Measurements from ENCODE around the gene PIKFYVE.
A peak's percentile ranks its signal among the peaks of the same experiment; 100 is the strongest.
"Not testable (repeated sequence)": the region's sequence is repeated elsewhere in the genome, so short reads cannot be mapped to it uniquely, and the experiment has no call there.

Gene PIKFYVE

GRCh38 chr2:208254118-208254870 lies 11.8 kb upstream of the PIKFYVE start:
- peak; percentile 89 for DNase-seq (ENCODE audit: low spot score)

GRCh38 chr2:208254871-208255556 lies 11.0 kb upstream of the PIKFYVE start, which contains the start of gene IDH1:
Gene IDH1 (minus strand): TSS chr2:208255071. CDS start chr2:208251551, 3,520 bp downstream.
- peak; percentile 98 for DNase-seq (ENCODE audit: low spot score)

- DNase-seq (ENCODE audit: low spot score): no peak
Measured at GRCh38 chr2:208255557-208256106, 10.4 kb upstream of the PIKFYVE start.

GRCh38 chr2:208256192-208256782 lies 9.8 kb upstream of the PIKFYVE start:
- DNase-seq (ENCODE audit: low spot score): no peak

- not testable (repeated sequence) for DNase-seq (ENCODE audit: low spot score)
Measured at GRCh38 chr2:208256849-208257813, 8.9 kb upstream of the PIKFYVE start.

DNA sequence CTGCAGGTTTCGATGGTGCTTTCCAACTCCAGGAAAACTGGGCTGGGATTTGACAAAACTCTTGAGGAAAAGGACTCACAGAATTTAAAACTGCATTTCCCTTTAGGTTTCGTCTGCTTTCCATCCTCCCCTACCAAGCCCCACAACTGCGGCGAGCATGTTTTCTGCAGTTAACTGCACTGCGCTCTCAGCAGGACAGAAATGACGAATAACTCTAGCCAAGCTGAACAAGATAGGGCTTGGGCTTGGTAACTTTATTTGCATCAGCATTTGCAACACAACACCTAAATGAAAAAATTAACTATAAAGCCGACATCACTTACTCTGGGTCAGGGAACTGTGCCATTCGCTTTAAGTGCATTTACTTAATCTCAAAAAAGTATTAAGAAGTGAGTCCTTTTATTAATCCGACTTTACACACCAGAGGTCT lies 669 bp upstream of the PIKFYVE start:
- DNase-seq (ENCODE audit: low spot score): peak; percentile 24

- no peak for DNase-seq (ENCODE audit: low spot score)
Measured at GRCh38 chr2:208266553-208266893, 468 bp downstream of the PIKFYVE start.

DNA sequence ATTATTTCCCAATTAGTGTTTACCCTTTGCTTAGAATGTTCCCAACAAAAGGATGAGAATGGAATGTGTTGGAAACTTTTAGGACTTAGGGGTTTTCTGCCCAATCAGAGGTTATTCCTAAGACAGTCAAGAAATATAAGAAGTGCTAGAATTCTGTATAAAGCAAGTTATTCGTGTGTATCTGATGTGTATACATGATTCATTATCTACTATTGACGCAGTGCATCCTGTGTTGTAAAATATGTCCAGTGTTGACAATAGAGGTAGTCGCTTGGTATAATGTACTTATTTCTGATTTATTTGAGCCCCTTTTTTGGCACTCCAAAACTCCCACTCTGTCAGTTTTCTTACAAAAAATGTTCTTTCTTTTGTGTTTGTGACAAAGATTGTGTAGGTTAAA lies 881 bp downstream of the PIKFYVE start:
- DNase-seq (ENCODE audit: low spot score): no peak

GRCh38 chr2:208267526-208267925 lies 1.5 kb downstream of the PIKFYVE start:
- not testable (repeated sequence) for DNase-seq (ENCODE audit: low spot score)

- no peak for DNase-seq (ENCODE audit: low spot score)
Measured at GRCh38 chr2:208268156-208268952, 2.3 kb downstream of the PIKFYVE start.

GRCh38 chr2:208269091-208269490 lies 3.0 kb downstream of the PIKFYVE start:
- no peak for DNase-seq (ENCODE audit: low spot score)

DNA sequence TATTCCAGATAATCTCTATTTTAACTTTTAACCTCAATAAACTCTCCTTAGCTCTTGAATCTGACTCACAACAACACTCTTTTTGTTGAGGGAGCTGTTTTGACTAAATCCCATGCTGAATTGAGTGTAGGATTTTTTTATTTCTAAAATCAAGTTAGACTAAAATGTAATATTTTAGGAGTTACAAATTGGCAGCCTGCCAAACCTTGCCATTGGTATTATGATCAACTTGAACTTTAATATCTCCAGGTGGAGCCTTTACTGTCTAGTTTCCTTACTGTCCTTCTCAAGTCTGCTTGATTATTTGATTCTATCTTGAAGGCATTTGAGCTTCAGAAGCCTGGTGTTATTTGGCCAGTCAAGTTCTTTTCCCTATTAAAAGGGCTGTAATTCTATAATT lies 8.7 kb downstream of the PIKFYVE start:
- DNase-seq (ENCODE audit: low spot score): no peak

DNA sequence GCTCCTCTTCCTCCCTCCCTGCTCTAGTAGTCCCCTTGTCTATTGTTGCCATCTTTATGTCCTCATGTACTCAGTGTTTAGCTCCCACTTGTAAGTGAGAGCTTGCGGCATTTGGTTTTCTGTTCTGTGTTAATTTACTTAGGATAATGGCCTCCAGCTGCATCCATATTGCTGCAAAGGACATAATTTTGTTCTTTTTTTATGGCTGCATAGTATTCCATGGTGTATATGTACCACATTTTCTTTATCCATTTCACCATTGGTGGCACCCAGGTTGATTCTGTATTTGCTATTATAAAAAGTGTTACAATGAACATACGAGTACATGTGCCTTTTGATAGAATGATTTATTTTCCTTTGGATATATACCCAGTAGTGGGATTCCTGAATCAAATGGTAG lies 12.5 kb downstream of the PIKFYVE start:
- DNase-seq (ENCODE audit: low spot score): no peak

DNA sequence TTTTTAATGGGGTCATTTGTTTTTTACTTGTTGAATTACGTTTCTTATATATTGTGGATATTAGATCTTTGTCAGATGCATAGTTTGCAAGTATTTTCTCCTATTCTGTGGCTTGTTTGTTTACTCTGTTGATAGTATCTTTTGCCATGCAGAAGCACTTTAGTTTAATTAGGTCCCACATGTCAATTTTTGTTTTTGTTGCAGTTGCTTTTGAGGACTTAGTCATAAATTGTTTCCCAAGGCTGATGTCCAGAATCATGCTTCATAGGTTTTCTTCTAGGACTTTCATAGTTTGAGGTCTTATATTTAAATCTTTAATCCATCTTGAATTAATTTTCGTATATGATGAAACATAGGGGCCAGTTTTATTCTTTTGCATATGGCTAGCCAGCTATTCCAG lies 13.2 kb downstream of the PIKFYVE start:
- no peak for DNase-seq (ENCODE audit: low spot score)

DNA sequence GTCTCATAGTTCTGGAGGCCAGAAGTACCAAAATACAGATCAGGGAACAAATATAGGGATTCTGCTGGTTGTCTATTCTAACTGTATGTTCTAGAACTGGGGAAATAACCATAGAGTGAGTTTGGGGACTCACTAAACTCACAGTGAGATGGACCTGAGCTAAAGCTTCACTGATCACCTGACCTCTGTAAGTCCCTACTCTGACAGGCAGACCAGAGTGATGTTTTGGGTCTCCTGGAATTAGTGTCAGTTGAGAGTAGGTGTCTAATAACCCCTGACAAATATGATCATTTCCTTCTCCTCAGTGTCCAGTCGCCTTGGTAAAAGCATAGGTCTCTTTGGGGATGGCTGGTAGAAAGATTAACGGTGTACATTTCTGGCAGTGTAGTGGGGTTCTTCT lies 14.2 kb downstream of the PIKFYVE start:
- DNase-seq (ENCODE audit: low spot score): no peak

GRCh38 chr2:208280933-208281332 lies 14.9 kb downstream of the PIKFYVE start:
- peak; percentile 24 for DNase-seq (ENCODE audit: low spot score)

- DNase-seq (ENCODE audit: low spot score): no peak
Measured at GRCh38 chr2:208285853-208286252, 19.8 kb downstream of the PIKFYVE start.

DNA sequence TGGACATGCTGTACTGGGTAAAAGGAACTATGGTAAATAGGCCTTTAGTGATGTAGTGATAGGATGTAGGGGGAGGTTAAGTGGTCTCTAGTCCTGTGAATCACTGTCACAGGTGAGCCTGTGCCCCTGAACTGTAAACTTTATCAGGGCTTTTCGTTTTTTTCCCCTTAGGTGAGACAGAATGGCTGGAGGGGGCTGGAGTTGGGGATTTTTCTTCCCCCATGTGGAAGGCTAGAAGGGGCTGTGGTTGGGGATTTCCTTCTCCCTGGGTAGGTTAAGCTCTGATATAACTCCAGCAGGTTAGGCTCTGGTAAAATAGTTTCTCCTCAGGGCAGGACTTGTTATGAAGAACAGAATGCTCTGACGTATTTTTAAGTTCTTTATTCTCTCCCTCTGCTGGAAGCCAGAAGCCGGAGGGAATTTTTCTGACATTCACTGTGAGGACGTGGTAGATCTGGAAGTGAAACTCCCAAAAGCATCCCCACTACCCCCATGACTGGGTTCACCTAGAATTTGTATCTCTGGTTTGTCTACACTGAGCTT lies 28.5 kb downstream of the PIKFYVE start:
- DNase-seq (ENCODE audit: low spot score): no peak

- no peak for DNase-seq (ENCODE audit: low spot score)
Measured at GRCh38 chr2:208295834-208296233, 29.8 kb downstream of the PIKFYVE start.

- no peak for DNase-seq (ENCODE audit: low spot score)
Measured at GRCh38 chr2:208296610-208297009, 30.6 kb downstream of the PIKFYVE start.

DNA sequence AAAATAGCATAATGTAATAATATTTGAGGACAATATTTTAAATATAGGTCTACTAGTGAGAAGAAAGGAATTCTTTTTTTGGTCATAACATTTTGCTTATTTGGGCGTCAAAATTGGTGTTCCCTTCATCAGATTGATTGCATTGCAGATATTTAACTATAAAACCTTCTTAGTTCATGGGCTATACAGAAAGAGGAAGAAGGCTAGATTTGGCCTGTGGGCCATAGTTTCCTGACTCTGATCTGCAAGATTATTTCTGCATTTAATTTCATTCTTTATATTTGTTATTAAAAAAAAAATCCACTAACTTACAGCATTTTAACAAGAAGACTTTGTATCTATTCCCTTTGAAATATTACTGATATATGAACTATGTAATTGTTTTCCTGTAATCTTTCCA lies 31.9 kb downstream of the PIKFYVE start:
- DNase-seq (ENCODE audit: low spot score): no peak
